HTERT RPE-1 (cell line): Measurements from ENCODE around the gene PROCR.
"Not testable (repeated sequence)": the region's sequence is repeated elsewhere in the genome, so short reads cannot be mapped to it uniquely, and the experiment has no call there.

Source experiments
- in situ Hi-C: fragments of 300-500 bp; cut with MboI; formaldehyde crosslinking; loops from 4 replicates; pipeline ENCODE4 v1.14.3; 2020; ENCODE audit warnings: low sequenced_read_pairs

Gene PROCR

DNA sequence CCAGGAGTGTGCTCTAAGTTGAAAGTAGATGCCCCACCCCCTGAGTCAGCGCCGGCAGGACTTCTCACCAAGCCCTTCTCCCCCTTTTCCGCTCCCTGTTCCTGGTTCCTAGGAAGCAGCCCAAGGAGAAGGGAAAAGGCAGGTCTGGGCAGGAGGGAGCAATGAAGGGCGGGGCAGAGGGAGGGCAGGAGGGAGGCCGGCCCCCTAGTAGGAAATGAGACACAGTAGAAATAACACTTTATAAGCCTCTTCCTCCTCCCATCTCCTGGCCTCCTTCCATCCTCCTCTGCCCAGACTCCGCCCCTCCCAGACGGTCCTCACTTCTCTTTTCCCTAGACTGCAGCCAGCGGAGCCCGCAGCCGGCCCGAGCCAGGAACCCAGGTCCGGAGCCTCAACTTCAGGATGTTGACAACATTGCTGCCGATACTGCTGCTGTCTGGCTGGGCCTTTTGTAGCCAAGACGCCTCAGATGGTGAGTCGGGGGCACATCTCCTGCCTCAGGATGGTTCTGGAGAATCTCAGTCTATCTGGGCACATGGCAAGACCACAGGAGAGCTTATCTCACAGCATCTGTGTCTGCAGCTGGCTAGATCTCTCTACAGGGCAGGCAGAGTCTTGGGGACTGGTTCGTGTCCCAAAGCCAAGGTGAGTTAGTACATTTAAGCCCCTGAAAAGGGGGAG is at the start of gene PROCR:
Gene PROCR (plus strand): TSS at position 320 of the 681 bp plus-strand sequence. CDS start 83 bp downstream, at position 403.
- in situ Hi-C loops: no loop called here

DNA sequence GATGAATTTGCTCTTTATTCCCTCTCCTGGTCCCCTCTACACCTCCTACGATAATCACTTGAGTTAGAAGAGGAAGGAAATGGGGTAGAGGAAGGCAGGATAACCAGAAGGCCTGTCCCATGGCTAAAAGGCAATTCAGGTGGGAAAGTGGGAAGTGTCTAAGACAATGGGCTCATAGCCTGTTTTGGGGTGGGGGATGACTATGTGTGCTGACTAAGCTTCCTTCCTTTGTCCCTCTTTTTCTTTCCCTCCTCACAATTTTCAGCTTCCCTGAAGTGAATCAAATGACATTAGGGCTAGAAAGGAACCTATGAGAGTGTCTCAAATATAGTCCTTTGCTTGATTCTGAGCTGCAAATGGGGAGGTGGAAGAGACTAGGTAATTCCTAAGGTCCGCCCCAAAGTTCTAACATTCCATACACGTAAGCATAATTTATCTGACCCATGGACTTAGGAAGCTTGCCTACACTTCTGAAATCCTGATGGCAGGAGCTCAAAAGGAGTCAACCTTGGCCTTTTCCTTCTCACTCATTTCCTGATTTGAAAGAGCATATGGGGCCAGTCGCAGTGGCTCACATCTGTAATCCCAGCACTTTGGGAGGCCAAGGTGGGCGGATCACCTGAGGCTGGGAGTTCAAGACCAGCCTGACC is 49.0 kb upstream of the PROCR start:
- in situ Hi-C loops: no loop called here

DNA sequence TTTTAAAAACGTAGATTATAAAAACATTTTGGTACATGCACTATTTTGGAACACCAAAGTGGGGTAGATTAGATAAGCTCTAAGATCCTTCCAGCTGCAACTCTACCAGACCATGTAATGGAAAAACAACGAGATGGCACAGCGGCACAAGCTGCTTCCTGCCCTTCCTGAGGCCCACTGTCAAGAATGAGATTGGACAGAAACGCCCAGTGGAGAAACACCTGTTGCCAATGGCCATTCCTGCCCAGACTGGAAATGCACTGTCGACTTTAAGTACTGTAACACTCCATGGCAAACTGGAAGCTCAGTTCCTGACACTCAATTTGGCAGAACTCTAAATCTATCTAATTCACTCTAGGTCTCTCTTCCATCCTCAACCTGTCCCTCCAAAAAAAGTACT is 46.1 kb upstream of the PROCR start:
- in situ Hi-C loops: no loop called here

DNA sequence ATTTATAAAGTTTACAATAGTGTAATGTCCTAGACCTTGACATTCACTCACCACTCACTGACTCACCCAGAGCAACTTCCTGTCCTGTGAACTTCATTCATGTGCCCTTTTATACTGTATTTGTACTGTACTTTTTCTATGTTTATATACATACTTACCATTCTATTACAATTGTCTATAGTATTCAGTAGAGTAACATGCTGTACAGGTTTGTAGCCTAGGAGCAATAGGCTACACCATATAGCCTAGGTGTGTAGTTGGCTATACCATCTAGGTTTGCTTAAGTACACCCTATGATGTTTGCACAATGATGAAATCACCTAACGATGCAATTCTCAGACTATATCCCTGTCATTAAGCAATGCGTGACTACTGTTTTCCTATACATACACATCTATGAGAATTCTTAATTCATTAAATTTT is 42.2 kb upstream of the PROCR start:
- in situ Hi-C loops: no loop called here

DNA sequence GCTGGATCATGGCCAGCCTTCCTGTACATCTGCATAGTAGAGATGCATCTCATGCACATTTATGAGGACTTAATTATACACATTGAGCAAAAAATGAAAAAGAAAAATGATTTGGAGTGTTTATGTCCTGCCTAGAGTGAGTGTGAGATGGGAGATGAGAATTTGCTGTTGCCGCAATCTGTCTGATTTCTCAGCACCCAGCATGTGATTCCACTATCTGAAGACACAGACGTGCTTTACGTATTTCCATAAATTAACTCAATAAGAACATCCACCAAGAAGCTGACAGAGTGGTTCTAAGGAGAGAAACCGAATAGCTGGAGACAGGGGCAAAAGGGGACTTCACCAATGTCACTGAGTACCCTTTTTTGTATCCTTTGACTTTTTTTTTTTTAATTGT is 39.9 kb upstream of the PROCR start:
- in situ Hi-C loops: no loop called here

DNA sequence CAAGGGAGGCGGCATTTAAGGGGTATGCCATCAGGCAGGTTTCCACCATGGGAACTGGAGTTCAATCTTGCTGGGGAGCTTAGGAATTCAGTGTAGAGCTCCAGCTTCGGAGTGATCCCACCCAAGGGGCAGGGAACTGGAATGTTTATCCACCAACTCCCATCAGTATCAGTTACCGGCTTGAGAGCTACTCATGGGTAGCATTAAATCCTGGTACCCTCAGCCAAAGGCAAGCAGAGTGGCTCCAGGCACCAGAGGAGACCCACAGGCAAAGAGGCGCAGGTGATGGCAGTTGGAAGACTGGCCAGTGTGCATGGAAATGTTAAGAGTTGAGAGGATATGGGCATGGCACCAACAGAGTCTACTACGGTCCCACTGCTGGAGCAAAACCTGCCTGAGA is 38.8 kb upstream of the PROCR start:
- in situ Hi-C loops: no loop called here

DNA sequence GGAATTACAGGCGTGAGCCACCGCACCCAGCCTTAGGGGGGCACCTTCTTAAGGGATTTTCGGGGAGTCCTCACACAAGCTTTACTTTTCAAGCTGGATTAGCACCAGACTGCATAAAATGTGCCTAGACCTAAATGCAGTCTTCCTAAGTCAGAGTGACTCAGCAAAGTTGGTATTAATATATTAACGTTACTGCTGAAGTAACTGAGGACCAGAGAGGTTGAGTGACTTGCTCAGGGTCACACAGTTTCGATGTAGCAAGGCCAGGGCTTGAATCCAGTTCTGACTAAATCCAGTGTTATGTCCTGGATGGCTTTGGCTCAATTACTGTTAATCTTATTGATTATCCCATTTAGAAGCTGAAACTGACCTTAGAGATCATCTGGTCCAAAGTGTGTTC is 38.1 kb upstream of the PROCR start:
- in situ Hi-C loops: no loop called here

DNA sequence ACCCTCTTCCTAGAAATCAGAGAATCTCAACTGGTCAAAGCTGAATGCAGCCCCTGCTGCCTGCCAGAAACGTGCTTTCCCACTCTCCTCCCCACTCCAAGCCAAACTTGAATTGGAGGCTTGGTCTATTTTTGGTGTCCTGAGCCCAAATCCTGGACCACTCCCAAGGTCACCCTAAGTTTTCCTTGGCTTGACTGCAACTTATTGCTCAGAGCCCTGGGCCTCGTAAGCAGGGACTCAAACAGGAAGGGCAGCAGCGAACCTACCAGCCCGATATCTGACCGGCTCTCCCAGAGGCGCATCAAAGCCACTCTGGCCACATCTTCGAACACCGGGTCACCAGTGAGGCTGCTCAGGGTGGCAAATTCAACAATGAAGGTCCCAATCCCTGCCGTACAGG is 37.4 kb upstream of the PROCR start:
- in situ Hi-C loops: no loop called here

DNA sequence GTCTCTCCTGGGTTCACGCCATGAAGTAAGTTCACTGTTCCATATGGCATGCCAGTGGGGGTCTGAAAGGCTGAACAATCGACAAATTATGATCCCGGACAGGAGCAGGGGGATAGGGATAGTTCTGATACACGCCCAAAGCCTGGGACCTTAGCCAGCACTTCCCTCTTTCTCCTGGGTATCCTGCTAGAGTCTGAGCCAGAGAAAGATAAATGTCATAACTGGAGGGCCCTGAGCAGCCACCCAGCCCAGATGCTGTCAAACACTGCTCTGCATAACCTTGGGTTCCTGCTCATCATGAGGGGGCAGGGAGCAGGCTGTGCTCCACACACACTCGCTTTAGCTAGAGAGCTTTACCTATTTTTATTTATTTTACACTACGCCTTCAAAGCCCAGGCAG is 37.0 kb upstream of the PROCR start:
- in situ Hi-C loops: no loop called here

DNA sequence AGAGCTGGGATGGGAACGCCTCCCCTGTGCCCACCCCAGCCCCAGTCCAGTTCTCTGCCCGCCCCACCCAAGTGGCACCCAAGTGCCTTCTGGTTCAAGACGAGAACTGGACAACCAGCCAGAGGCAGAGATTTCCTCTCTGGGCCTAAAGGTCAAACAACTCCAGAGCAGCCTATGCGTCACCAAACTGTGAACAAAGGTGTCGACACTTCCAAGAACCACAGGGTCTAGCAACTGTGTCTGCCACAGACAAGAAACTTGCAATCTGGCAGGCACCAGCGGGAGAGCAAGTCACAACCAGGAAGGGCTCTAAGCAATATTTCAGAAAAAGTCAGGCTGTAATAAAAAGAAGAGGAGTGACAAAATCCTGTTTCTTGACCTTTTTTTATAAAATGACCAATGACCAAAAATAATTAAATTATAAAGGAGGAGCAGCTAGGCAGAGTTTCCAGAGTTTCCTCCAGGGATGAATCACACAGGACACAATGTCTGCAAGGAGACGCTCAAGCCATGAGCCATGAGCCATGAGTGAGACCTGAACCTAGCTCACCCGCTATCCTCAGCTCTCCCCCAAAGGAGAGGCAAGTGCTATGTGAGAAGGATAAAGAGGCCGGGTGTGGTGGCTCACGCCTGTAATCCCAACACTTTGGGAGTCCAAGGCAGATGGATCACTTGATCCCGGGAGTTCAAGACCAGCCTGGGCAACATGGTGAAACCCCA is 35.8 kb upstream of the PROCR start:
- in situ Hi-C loops: no loop called here

DNA sequence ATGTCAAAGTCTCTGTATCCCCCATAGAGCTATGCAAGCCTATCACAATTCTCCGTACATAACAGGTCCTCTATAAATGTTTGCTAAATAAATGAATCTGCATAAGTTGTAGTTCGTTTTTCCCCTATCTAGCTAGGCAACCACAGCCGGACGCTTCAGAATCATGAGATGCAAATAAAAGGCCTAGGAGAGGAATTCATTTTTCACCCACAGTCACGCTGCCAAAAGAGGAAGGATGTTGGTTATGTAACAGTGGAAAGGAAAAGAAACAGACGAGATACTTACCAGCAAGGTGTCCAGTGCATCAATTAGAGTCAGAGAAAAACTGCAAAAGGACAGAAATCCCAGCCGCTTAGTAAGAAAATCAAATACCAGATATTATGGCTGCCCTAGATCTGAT is 27.2 kb upstream of the PROCR start:
- in situ Hi-C loops: no loop called here

DNA sequence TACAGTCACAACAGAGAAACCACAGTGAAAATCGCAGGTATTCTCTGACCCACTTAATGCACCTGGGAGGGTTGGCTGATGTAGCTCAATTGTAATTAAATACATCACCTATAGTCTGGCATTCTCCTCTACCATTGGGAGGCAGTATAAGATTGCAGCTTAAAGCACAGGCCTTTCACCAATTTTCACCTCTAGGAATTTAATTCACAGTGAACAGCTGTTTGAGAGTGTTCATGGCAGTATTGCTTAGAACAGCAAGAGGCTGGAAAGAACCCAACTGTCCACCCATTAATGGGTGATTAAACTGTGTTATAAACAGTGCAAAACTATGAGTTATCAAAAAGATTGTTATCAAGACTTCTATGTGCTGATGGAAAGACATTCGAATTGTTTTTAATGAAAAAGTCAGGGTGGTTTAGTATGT is 26.7 kb upstream of the PROCR start:
- in situ Hi-C loops: no loop called here

DNA sequence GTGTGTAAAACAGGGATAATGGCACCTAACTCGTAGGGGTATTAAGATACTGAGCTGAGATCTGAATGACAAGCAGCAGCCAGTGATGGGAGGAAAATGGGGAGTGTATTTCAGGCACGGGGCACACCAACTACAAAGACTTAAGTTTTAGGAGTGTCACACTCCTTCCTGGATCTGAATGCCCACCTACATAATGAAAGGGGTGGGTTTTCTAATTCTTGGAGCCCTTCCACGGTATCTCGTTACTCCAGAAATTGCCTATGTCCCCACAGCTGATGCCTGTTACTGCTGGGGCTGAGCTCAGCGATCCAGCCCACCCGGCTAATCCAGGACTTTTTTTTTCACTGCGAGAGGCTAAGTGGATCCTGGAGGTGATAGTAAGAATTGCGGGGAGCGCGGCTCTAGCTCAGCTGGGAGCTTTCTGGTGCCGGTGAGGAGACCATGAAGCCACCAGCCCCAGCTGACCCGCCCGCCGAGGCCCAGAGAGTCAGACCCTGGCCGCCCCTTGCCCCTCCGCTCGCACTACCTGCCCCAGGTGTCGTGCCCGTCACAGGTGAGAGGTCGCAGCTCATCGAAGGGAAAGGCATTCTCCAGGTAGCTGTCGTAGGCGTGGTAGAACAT is 25.5 kb upstream of the PROCR start:
- in situ Hi-C loops: no loop called here

DNA sequence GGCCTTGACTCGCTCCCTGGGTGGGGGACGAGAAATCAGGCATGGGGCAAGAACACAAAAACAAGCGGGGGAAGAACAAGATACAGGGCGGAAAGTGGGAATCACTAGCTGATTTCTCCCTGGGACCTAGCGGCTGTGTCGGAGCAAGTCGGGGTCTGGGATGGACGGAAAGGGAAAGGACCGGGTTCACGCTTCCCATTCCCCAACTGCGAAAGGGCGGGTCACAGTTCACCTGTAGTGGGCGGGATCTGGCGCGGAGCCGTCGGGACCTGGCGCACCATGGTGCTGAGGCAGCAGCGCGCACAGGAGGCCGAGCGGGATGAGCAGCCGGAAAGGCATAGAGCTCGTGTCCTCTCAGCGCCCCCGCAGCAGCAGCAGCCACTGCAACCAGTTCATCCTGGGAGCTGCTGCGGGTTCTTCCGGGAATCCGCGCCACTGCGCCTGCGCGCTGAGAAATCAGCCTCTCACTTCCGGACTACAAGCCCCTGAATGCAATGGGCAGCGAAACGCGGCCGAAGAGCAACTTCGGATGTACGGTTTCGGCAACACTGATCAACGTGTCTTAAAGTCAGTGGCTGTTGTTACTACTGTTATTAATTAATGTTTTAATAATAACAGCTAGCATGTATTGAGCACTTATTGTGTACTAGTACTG is 24.8 kb upstream of the PROCR start, which contains the start of gene EDEM2:
Gene EDEM2 (minus strand): TSS at position 417 of the 655 bp plus-strand sequence. CDS start 78 bp downstream, at position 339.
- in situ Hi-C loops: no loop called here

DNA sequence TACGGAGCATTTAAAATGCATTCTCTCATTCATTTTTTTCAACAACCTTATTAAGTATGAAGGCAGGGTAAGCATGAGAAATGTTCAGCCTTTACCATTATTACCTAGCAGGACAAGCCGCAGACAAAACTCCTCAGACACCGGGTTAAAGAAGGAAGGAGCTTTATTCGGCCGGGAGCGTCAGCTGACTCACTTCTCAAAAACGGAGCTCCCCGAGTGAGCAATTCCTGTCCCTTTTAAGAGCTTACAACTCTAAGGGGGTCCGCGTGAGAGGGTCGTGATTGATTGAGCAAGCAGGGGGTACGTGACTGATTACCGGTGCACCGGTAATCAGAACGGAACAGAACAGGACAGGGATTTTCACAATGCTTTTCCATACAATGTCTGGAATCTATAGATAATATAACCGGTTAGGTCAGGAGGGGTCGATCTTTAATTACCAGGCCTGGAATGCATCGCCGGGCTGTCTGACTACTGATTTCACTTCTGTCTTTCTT is 24.2 kb upstream of the PROCR start:
- in situ Hi-C loops: not testable (repeated sequence)

DNA sequence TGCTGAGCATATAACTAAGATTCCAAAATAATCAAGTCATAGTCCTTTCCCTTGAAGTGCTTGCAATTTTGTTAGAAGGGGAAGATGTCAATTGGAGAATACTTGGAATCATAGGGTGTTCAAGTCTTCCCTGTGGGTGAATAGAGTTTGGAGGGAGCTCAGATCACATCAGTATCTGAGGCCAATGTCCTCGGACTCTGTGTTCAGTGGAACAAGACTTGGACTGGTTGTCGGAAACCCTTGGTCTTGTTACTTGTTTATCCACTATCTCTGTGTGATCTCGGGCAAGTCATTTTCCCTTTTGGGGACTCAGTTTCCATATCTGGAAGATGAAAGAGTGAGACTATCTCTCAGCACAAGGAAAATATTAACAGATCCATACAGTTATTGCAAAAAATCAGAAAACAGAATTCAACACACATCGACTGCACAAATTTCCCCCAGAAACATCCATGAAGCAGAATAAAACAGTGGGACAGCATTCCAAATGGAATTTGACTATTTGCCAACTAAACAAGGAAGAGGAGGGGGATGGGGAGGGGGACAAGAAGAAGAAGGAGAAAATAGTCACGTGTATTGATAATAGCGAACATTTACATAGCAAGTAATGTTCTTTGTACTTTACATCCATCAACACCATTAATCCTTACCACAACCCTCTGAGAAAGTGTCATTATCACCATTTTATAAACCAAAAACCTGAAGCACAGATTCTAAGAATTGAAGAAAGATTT is 20.9 kb upstream of the PROCR start:
- in situ Hi-C loops: no loop called here

DNA sequence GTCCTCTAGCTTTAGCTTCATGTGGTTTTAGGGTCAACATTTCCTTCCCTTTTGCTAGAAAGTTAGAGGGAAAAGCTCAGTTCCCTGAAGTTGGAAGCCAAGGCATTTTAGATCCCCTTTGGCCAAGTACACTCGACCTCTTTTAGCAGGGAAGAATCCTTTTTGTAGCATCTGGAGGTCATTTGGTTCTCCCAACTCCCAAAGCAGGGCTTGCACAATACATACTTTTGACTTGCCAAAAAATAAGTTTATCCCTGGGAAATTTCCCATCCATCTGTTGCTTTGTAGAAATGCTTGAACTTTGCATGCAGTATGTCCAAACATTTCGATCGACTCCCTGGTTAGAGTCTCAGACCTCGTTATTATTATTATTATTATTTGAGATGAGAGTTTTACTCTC is 20.1 kb upstream of the PROCR start:
- in situ Hi-C loops: no loop called here

DNA sequence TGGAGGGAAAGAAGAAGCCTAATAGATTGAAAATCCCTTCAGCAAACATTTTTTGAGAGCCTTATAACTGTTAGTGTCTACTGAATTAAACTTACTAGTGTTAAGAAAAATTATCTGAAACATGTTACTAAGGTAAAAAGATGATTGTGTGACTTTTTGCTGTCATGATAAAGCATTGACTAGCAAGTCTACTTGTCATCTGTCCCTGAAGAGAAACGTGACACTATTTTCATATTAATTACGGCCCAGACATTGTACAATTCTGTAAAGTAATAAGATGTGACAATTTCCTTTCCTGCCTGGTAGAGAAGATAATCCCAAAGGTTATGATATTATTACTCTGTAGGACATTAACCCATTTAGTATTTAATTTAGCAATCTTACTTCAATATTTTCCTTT is 15.9 kb upstream of the PROCR start:
- in situ Hi-C loops: no loop called here

DNA sequence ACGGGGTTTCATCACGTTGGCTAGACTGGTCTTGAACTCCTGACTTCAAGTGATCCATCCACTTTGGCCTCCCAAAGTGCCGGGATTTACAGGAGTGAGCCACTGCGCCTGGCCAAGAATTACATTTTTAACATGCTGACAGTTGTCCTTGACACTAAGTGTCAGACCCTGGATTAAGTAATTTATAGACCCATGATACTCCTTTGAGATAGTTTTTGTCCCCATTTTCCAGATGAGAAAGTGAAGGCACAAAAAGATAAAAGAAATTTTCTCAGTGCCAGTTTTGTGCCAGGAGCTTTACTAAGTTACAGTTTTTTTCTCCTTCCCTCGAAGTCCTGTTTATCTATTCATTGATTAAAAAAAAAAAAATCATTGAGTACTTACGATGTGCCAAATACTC is 14.9 kb upstream of the PROCR start:
- in situ Hi-C loops: no loop called here

DNA sequence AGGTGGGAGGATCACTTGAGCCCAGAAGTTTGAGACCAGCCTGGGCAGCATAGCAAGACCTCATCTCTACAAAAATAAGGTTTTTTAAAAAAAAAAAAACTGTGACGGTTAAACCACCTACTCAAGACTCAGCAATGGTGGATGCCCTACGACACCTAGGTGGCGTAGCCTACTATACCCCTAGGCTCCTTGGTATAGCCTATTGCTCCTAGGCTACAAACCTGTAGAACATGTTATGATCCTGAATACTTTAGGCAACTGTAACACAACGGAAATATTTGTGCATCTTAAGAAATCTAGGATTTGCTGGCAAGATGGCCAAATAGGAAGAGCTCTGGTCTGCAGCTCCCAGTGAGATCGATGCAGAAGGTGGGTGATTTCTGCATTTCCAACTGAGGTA is 11.5 kb upstream of the PROCR start:
- in situ Hi-C loops: not testable (repeated sequence)
